Skin epidermis (tissue), 12 donors: ENCODE results near the gene OR52B6.
"Not testable (repeated sequence)": the region's sequence is repeated elsewhere in the genome, so short reads cannot be mapped to it uniquely, and the experiment has no call there.

Experiments used
- H3K27ac ChIP-seq, 21 experiments: fragments of 200-600 bp; sonication (generic) in 11 of 21; one replicate each; pipeline ENCODE4 v1.5.0; 2020; ENCODE audit warnings: mild to moderate bottlenecking in 3 of 21, inconsistent platforms in 2 of 21, moderate library complexity in 2 of 21
- H3K4me3 ChIP-seq, 7 experiments: fragments of 200-600 bp; sonication (generic) in 2 of 7; one replicate each; pipeline ENCODE4 v1.5.0; 2020; ENCODE audit warnings: inconsistent platforms in 2 of 7, mild to moderate bottlenecking in 2 of 7, moderate library complexity in 1 of 7

The OR52B6 gene

GRCh38 chr11:5592615-5593014 lies 11.9 kb downstream of the OR52B6 start:
- Histone ChIP-seq H3K27ac (no peak overlapping the region), H3K4me3 (no peak overlapping the region)

DNA sequence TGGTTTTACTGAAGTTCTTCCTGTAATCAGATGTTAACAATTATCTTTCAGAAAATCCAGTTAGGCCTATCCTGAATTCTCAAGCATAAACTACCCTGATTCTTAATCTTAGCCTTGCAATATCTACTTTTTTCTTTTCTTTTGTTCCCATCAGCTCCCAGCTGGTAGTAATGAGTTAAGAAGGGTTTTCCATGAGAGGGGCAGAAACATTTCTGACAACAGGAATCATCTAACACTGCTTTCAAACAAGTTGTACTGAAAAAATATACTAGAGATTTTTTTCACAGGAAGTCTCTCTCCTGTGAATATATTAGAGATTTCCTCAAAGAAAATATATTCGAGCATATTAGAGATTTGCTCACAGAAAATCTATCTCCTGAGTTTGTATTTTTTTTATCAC lies 12.5 kb downstream of the OR52B6 start:
- H3K27ac ChIP-seq: no peak overlapping the region

DNA sequence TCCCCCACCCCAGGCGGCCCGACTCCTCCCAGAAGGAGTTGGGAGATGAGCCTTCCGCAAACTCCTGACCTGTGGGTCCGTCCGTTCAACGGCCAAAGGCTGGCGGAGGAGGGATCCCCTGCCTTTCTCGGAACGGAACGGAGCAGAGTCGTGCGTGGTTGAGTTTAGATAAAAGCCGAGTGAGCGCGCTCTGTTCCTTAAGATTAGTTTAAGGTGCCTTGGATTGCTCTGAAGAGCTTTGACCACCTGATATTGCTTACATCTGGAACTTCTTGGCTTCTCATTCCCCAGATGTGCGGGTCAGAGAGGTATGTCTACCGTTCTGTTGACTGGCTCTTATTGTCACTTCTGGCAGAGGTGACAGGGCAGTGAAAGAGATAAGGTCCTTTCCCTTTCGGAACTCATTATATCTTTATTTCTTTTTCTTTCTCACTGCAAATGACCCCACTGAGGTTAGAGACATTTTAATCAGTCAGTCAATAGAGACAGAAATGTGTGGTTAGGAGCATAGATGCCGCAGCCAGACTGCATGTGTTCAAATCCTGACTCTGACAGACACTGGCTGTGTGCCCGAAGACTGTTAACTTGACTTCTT lies 16.0 kb downstream of the OR52B6 start, which contains the start of gene TRIM6:
Gene TRIM6, plus strand, starts transcription at position 31 of the 595 bp plus-strand sequence. Its CDS starts 261 bp downstream, at position 292.
- H3K4me3 ChIP-seq: peak within 1 kb of the TSS; percentile 10 to 48 (median 38)
- H3K27ac ChIP-seq: peak within 1 kb of the TSS in 12 of 21 experiments; percentile 7 to 74 (median 50)

More for the DNA sequence above, 12.5 kb downstream of the OR52B6 start:
- no peak overlapping the region for H3K4me3 ChIP-seq

- Histone ChIP-seq H3K27ac (no peak overlapping the region), H3K4me3 (no peak overlapping the region)
Observed at GRCh38 chr11:5597953-5598352, 17.3 kb downstream of the OR52B6 start.

DNA sequence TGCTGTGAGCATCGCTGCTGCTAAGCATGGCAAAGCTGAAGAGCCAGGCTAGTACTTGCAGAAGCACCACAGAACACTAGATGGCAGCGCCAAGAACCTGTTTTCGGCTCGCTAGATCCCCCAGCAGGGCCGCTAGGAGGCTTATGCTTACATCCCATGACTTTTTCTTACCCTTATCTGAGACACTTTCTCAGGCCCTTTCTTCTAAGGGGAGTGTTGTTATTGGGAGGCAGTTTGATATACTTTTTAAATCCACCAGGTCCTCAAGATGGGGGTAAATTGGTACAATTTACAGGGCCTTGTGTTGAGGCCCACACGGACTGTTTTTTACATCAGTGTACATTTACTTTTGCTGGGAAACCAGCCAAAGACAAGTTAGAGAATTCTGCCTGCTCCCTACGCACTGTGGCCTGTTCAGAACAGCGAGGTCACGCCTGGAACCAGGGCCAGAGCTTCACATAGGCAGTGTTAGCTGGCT lies 19.7 kb downstream of the OR52B6 start:
- Histone ChIP-seq H3K4me3 (no peak overlapping the region), H3K27ac (no peak overlapping the region)

DNA sequence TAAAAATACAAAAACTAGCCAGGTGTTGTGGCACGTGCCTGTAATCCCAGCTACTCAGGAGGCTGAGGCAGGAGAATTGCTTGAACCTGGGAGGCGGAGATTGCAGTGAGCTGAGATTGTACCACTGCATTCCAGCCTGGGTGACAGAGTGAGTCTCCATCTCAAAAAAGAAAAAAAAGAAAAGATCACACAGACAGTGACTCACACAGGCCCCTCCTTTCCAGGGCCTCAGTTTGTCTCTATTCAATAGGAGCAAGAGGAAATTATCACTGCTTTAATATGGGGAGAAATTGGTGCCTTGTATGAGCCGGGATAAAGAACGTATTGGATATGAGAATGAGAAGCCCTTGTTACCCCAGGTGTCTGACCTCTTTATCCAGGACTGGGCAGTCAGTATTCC lies 22.1 kb downstream of the OR52B6 start:
- not testable (repeated sequence) for H3K27ac ChIP-seq, H3K4me3 ChIP-seq

GRCh38 chr11:5603326-5603725 lies 22.6 kb downstream of the OR52B6 start:
- H3K4me3 ChIP-seq: no peak overlapping the region
- H3K27ac ChIP-seq: no peak overlapping the region

- H3K4me3 ChIP-seq: no peak overlapping the region
- no peak overlapping the region for H3K27ac ChIP-seq
Observed at GRCh38 chr11:5604896-5605295, 24.2 kb downstream of the OR52B6 start.

DNA sequence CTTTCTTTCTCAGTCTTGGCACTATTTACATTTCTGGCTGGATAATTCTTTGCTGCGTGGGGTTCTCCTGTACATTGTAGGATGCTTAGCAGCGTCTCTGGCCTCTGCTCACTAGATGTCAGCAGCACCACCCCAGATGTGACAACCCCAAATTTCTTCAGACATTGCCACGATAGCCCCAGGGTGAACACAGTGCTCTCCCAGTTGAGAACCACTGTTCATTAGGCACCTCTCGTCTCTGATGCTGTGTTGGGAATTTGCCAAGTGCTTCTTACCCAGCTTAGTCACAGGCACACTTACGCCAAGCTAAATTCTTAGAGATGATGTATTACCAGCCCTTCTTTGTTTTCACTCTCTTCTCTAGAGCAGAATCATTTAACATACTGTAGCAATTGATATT lies 25.2 kb downstream of the OR52B6 start:
- Histone ChIP-seq H3K4me3 (no peak overlapping the region), H3K27ac (no peak overlapping the region)

DNA sequence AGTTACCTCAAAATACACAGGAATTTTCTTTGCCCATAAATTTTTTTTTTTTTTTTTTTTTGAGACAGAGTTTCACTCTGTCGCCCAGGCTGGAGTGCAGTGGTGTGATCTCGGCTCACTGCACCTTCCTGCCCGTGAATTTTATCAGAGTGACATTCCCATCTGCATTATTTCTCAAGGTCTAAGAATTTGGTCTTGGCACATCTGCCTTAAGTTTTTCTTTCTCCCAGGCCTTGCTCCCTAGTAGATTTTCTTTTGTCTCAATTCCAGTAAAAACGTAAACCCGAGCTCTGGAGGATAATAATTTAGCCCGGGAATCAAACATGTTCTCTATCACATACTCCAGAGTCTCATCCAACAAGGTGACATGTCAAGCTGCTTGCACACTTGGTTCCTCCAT lies 28.1 kb downstream of the OR52B6 start:
- Histone ChIP-seq H3K27ac (no peak overlapping the region), H3K4me3 (no peak overlapping the region)

DNA sequence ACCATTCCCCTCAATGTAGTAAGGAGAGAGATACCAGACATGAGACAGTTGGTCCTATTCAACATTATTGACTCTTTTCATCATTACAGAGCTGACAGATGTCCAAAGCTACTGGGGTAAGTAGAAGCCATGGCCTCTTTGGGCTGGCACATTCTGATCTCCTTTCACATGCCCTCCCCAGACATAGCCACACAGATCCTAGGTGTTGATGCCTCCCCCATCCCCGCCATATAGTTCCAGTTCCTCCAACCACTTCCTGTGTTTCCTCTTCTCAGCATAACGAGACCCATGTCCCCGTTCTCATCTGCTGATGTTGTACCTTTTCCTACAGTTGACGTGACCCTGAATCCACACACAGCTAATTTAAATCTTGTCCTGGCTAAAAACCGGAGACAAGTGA lies 29.8 kb downstream of the OR52B6 start:
- Histone ChIP-seq H3K4me3 (no peak overlapping the region), H3K27ac (no peak overlapping the region)

DNA sequence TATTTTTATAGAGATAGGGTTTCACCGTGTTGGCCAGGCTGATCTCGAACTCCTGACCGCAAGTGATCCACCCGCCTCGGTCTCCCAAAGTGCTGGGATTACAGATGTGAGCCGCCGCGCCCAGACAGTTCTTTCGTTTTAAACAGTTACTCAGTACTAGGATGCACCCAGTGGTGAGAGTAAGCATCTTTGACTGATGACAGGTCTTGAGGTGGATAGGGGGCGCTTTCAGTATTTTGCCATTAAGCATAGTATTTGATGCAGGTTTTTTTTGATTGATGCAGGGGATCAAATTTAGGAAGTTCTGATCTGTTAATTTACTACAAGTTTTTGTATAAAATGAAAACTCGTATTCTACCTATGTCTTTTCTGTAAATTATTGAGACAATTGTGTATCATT lies 30.9 kb downstream of the OR52B6 start:
- Histone ChIP-seq H3K27ac (no peak overlapping the region), H3K4me3 (no peak overlapping the region)

GRCh38 chr11:5618807-5619206 lies 38.1 kb downstream of the OR52B6 start:
- no peak overlapping the region for H3K27ac ChIP-seq
- no peak overlapping the region for H3K4me3 ChIP-seq

GRCh38 chr11:5620651-5621521 lies 40.2 kb downstream of the OR52B6 start:
- Histone ChIP-seq H3K27ac (peak overlapping the region in 11 of 21 experiments; percentile 11 to 62 (median 37)), H3K4me3 (no peak overlapping the region)

- Histone ChIP-seq H3K27ac (peak overlapping the region in 5 of 21 experiments; percentile 15 to 62 (median 49)), H3K4me3 (no peak overlapping the region)
Observed at GRCh38 chr11:5621580-5621979, 40.9 kb downstream of the OR52B6 start.

DNA sequence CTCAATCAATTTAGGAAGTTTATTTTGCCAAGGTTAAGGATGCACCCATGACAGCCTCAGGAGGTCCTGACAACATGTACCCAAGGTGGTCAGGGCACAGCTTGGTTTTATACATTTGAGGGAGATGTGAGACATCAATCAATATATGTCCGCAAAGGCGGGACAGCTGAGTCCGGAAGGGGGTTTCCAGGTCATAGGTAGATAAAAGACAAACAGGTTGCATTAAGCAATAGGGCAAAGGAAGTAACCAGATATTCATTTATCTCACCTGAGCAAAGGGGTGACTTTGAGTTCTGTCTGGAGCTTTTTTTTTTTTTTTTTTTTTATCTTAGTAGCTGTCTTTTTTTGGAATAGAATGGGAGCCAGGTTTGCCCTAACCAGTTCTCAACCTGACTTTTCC lies 42.1 kb downstream of the OR52B6 start:
- Histone ChIP-seq H3K27ac (no peak overlapping the region), H3K4me3 (no peak overlapping the region)

- peak within 1 kb of the TSS; percentile 34 to 57 (median 45) for H3K4me3 ChIP-seq
- H3K27ac ChIP-seq: peak within 1 kb of the TSS in 20 of 21 experiments; percentile 58 to 96 (median 82)
Observed at GRCh38 chr11:5624489-5625279, 44.0 kb downstream of the OR52B6 start, which contains the start of gene TRIM34. Gene TRIM34, plus strand, starts transcription at chr11:5625001. Its CDS starts 7,331 bp downstream, at chr11:5632332.

DNA sequence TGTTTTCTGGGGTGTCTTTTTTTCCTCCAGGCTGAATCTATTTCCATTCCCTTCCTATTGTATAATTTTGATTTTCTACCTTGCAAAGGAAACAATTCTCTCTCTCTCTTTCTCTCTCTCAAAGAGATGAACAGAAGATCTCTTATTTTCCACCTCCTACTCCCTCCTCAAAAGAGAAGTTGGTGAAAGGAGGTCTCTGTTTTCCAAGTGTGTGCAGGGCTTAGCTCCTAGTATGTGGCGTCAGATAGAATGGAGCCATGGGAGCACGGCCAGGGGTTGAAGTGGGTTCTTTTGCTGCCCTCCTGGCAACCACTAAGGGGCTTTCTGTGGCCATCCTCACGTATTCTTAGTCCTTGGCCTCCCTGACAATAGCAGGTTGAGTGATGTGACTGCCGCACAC lies 44.6 kb downstream of the OR52B6 start:
- peak overlapping the region; percentile 34 to 57 (median 45) for H3K4me3 ChIP-seq
- H3K27ac ChIP-seq: peak overlapping the region in 20 of 21 experiments; percentile 58 to 96 (median 82)

- peak overlapping the region in 1 of 21 experiments; percentile 82 for H3K27ac ChIP-seq
- H3K4me3 ChIP-seq: no peak overlapping the region
Observed at GRCh38 chr11:5626196-5626595, 45.5 kb downstream of the OR52B6 start.

DNA sequence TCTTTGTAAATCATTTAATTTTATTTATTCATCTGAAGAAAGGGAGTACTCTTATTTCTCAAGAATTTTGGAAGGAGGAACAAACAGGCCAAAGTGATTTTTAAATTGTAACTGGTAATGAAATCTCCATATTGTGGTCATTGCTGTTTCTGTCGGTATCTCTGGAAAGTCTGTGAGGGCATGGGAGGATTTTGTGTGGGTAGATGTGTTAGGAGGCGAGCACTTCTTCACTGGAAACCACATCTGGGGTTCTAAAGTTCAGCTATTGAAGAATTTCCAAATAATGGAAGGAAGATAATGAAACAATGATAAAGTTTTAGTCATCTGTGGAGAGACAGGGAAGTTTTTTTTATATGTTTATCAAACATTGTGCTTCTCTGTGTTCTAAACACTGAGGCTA lies 50.7 kb downstream of the OR52B6 start:
- Histone ChIP-seq H3K27ac (peak overlapping the region in 1 of 21 experiments; percentile 18), H3K4me3 (no peak overlapping the region)
